HG03442 (cell line): ENCODE data around the gene COL5A2.

Experiments used
- ATAC-seq: cut with Tn5 transposase; IDR thresholded peaks from one replicate; pipeline ENCODE4 v1.9.1; 2021; ENCODE audit warnings: mild to moderate bottlenecking, moderate library complexity; ENCODE audit not compliant: unreplicated experiment

Gene COL5A2

GRCh38 chr2:189178726-189179569 is 613 bp downstream of the COL5A2 start:
- ATAC-seq: no peak

- no peak for ATAC-seq
Observed at GRCh38 chr2:189178054-189178453, 1.5 kb downstream of the COL5A2 start.

- no peak for ATAC-seq
Observed at GRCh38 chr2:189177251-189177840, 2.2 kb downstream of the COL5A2 start.

- ATAC-seq: no peak
Observed at GRCh38 chr2:189176516-189176915, 3.0 kb downstream of the COL5A2 start.

GRCh38 chr2:189175869-189176433 is 3.6 kb downstream of the COL5A2 start:
- no peak for ATAC-seq

- ATAC-seq: no peak
Observed at GRCh38 chr2:189171956-189172609, 7.5 kb downstream of the COL5A2 start.

- no peak for ATAC-seq
Observed at GRCh38 chr2:189168856-189169499, 10.6 kb downstream of the COL5A2 start.

GRCh38 chr2:189165656-189166380 is 13.7 kb downstream of the COL5A2 start:
- no peak for ATAC-seq

GRCh38 chr2:189164746-189165145 is 14.8 kb downstream of the COL5A2 start:
- ATAC-seq: no peak

- ATAC-seq: no peak
Observed at GRCh38 chr2:189163889-189164288, 15.7 kb downstream of the COL5A2 start.

GRCh38 chr2:189162566-189162965 is 17.0 kb downstream of the COL5A2 start:
- no peak for ATAC-seq

GRCh38 chr2:189161894-189162293 is 17.7 kb downstream of the COL5A2 start:
- no peak for ATAC-seq

GRCh38 chr2:189159717-189160116 is 19.8 kb downstream of the COL5A2 start:
- no peak for ATAC-seq

GRCh38 chr2:189159273-189159672 is 20.3 kb downstream of the COL5A2 start:
- no peak for ATAC-seq

GRCh38 chr2:189157939-189158338 is 21.6 kb downstream of the COL5A2 start:
- ATAC-seq: no peak

GRCh38 chr2:189157456-189157855 is 22.1 kb downstream of the COL5A2 start:
- ATAC-seq: no peak

GRCh38 chr2:189155795-189156194 is 23.8 kb downstream of the COL5A2 start:
- ATAC-seq: no peak

GRCh38 chr2:189153619-189154018 is 25.9 kb downstream of the COL5A2 start:
- no peak for ATAC-seq

GRCh38 chr2:189152483-189152882 is 27.1 kb downstream of the COL5A2 start:
- ATAC-seq: no peak

GRCh38 chr2:189151906-189152305 is 27.7 kb downstream of the COL5A2 start:
- no peak for ATAC-seq
